Measurements from ENCODE around the gene SFXN3. TPM values are rescaled to one million over a fixed set of nuclear protein-coding genes. Genes with fewer than 3 reads are reported as not detected.

The SFXN3 gene
- total and polyA plus RNA-seq, 2 experiments from 2014 or later: 0.68 to 3.8 TPM

DNA sequence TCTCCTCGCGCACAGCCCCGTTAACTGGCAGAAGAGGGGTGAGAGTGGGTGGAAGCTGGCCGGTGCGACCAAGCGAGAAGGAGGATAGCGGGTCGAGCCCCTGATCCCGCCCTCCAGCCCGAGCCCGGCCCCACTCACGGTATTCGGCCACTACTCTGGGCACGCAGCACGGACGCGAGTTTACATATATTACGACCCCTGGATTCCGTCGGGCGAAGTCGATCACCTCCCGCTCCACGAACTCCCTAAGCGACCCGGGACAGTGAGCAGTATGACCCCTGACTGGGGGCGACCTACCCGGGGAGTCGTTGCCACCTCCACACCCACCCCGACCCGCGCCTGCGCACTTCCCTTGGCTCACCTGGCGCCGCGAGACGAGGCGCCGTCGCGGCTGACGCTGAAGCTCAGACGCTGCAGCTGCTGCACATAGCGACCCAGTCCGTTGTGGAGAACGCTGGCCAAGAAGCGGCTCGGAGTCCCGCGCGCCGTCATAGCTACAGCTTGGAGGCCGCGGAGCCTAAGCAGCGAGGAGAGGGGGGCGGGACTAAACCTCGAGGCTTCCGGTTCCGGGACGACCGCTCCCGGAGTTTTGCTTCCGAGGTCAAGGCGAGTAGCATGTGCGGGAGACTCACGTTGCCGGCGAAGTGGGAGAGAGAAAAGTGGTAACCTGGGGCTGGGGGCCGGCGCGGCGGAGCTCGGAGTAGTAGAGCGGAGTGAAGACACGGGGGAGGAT lies 43.9 kb upstream of the SFXN3 start, which contains the start of the genes MRPL43 and TWNK (continued):
- TF ChIP-seq, protein P1, sequence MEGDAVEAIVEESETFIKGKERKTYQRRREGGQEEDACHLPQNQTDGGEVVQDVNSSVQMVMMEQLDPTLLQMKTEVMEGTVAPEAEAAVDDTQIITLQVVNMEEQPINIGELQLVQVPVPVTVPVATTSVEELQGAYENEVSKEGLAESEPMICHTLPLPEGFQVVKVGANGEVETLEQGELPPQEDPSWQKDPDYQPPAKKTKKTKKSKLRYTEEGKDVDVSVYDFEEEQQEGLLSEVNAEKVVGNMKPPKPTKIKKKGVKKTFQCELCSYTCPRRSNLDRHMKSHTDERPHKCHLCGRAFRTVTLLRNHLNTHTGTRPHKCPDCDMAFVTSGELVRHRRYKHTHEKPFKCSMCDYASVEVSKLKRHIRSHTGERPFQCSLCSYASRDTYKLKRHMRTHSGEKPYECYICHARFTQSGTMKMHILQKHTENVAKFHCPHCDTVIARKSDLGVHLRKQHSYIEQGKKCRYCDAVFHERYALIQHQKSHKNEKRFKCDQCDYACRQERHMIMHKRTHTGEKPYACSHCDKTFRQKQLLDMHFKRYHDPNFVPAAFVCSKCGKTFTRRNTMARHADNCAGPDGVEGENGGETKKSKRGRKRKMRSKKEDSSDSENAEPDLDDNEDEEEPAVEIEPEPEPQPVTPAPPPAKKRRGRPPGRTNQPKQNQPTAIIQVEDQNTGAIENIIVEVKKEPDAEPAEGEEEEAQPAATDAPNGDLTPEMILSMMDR (conservative IDR thresholded peaks at IDR 0.05; ENCODE audit: low read depth in 2 of 2): no peak
- no peak for TF ChIP-seq ZNF331 (CRISPR knock-in tag; IDR thresholded peaks at IDR 0.05; ENCODE audit: low read depth)
- no peak for TF ChIP-seq EZH2phosphoT487 (IDR thresholded peaks at IDR 0.05; ENCODE audit: unreplicated experiment)

DNA sequence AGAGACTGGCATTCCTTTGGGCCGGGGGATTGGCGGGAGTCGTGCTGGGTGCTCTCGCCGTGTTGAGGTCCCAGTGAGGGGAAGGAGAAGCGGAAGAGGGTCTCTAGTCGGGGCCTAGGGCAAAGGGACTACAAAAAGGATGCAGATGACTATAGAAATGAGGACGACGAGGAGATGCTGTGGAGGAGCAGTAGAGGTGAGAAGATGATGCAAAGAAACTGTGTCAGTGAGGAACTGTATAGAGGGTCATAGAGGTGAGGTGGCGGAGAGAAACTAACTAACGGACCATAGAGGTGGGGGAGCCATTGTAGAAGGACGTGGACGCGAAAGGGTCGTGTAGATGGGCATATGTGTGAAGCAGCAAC lies 43.4 kb upstream of the SFXN3 start:
- Mint-ChIP-seq H3K9me3 (peaks cover 2% of the 10 kb centered on the region; the same call in 1 of the 3 replicates), H3K27me3 (ENCODE audit: insufficient read depth, low read depth, poor library complexity) (peaks cover 14% of the 10 kb centered on the region), H3K4me1 (peaks cover 12% of the 10 kb centered on the region), H3K27ac (peak overlapping the region; percentile 97), H3K4me3 (peak overlapping the region; percentile 97), H3K36me3 (ENCODE audit: low read depth) (peaks cover 40% of the 10 kb centered on the region)
- peaks cover 48% of the 10 kb centered on the region for H3K79me2 ChIP-seq (replicated peaks; ENCODE audit: insufficient read depth)
- H3K4me2 ChIP-seq: peak overlapping the region; percentile 96
- H3K36me3 ChIP-seq (ENCODE audit: insufficient read depth): peaks cover 18% of the 10 kb centered on the region
- H3K4me1 ChIP-seq (ENCODE audit: insufficient read depth): no peaks in the 10 kb centered on the region
- H3K9me2 ChIP-seq (ENCODE audit: insufficient read depth): no peaks in the 10 kb centered on the region
- H3K27ac ChIP-seq (ENCODE audit: low read depth): peak overlapping the region; percentile 83
- DNase-seq (ENCODE audit: low spot score) (no peak), ATAC-seq (no peak; the same call in 2 of the 3 replicates)
- H4K20me1 ChIP-seq (replicated peaks; ENCODE audit: insufficient read depth): peaks cover 28% of the 10 kb centered on the region
- H2AFZ ChIP-seq: peak overlapping the region; percentile 99
- H3K27me3 ChIP-seq (ENCODE audit: insufficient read depth): no peaks in the 10 kb centered on the region
- peaks cover 14% of the 10 kb centered on the region for H3F3A ChIP-seq (replicated peaks; ENCODE audit: low read depth)
- peak overlapping the region; percentile 100 for H3K4me3 ChIP-seq
- TF ChIP-seq, protein P1 (conservative IDR thresholded peaks at IDR 0.05; ENCODE audit: low read depth in 2 of 2): no peak
- TF ChIP-seq, protein P2, sequence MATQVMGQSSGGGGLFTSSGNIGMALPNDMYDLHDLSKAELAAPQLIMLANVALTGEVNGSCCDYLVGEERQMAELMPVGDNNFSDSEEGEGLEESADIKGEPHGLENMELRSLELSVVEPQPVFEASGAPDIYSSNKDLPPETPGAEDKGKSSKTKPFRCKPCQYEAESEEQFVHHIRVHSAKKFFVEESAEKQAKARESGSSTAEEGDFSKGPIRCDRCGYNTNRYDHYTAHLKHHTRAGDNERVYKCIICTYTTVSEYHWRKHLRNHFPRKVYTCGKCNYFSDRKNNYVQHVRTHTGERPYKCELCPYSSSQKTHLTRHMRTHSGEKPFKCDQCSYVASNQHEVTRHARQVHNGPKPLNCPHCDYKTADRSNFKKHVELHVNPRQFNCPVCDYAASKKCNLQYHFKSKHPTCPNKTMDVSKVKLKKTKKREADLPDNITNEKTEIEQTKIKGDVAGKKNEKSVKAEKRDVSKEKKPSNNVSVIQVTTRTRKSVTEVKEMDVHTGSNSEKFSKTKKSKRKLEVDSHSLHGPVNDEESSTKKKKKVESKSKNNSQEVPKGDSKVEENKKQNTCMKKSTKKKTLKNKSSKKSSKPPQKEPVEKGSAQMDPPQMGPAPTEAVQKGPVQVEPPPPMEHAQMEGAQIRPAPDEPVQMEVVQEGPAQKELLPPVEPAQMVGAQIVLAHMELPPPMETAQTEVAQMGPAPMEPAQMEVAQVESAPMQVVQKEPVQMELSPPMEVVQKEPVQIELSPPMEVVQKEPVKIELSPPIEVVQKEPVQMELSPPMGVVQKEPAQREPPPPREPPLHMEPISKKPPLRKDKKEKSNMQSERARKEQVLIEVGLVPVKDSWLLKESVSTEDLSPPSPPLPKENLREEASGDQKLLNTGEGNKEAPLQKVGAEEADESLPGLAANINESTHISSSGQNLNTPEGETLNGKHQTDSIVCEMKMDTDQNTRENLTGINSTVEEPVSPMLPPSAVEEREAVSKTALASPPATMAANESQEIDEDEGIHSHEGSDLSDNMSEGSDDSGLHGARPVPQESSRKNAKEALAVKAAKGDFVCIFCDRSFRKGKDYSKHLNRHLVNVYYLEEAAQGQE (IDR thresholded peaks at IDR 0.05; ENCODE audit: unreplicated experiment): no peak
- TF ChIP-seq NANOG (IDR thresholded peaks at IDR 0.05; ENCODE audit: borderline replicate concordance) (no peak), STAT1 (IDR thresholded peaks at IDR 0.05; ENCODE audit: unreplicated experiment) (no peak), ZNF114 (CRISPR knock-in tag; IDR thresholded peaks at IDR 0.05) (no peak), EZH2 (IDR thresholded peaks at IDR 0.05; ENCODE audit: low read depth, unreplicated experiment) (no peak), EZH2phosphoT487 (IDR thresholded peaks at IDR 0.05; ENCODE audit: unreplicated experiment) (no peak), CREB1 (CRISPR knock-in tag; IDR thresholded peaks at IDR 0.05; ENCODE audit: low read depth) (no peak)
- TF ChIP-seq, protein P3, sequence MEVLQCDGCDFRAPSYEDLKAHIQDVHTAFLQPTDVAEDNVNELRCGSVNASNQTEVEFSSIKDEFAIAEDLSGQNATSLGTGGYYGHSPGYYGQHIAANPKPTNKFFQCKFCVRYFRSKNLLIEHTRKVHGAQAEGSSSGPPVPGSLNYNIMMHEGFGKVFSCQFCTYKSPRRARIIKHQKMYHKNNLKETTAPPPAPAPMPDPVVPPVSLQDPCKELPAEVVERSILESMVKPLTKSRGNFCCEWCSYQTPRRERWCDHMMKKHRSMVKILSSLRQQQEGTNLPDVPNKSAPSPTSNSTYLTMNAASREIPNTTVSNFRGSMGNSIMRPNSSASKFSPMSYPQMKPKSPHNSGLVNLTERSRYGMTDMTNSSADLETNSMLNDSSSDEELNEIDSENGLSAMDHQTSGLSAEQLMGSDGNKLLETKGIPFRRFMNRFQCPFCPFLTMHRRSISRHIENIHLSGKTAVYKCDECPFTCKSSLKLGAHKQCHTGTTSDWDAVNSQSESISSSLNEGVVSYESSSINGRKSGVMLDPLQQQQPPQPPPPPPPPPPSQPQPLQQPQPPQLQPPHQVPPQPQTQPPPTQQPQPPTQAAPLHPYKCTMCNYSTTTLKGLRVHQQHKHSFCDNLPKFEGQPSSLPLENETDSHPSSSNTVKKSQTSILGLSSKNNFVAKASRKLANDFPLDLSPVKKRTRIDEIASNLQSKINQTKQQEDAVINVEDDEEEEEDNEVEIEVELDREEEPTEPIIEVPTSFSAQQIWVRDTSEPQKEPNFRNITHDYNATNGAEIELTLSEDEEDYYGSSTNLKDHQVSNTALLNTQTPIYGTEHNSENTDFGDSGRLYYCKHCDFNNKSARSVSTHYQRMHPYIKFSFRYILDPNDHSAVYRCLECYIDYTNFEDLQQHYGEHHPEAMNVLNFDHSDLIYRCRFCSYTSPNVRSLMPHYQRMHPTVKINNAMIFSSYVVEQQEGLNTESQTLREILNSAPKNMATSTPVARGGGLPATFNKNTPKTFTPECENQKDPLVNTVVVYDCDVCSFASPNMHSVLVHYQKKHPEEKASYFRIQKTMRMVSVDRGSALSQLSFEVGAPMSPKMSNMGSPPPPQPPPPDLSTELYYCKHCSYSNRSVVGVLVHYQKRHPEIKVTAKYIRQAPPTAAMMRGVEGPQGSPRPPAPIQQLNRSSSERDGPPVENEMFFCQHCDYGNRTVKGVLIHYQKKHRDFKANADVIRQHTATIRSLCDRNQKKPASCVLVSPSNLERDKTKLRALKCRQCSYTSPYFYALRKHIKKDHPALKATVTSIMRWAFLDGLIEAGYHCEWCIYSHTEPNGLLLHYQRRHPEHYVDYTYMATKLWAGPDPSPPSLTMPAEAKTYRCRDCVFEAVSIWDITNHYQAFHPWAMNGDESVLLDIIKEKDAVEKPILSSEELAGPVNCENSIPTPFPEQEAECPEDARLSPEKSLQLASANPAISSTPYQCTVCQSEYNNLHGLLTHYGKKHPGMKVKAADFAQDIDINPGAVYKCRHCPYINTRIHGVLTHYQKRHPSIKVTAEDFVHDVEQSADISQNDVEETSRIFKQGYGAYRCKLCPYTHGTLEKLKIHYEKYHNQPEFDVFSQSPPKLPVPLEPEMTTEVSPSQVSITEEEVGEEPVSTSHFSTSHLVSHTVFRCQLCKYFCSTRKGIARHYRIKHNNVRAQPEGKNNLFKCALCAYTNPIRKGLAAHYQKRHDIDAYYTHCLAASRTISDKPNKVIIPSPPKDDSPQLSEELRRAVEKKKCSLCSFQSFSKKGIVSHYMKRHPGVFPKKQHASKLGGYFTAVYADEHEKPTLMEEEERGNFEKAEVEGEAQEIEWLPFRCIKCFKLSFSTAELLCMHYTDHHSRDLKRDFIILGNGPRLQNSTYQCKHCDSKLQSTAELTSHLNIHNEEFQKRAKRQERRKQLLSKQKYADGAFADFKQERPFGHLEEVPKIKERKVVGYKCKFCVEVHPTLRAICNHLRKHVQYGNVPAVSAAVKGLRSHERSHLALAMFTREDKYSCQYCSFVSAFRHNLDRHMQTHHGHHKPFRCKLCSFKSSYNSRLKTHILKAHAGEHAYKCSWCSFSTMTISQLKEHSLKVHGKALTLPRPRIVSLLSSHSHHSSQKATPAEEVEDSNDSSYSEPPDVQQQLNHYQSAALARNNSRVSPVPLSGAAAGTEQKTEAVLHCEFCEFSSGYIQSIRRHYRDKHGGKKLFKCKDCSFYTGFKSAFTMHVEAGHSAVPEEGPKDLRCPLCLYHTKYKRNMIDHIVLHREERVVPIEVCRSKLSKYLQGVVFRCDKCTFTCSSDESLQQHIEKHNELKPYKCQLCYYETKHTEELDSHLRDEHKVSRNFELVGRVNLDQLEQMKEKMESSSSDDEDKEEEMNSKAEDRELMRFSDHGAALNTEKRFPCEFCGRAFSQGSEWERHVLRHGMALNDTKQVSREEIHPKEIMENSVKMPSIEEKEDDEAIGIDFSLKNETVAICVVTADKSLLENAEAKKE (CRISPR knock-in tag; IDR thresholded peaks at IDR 0.05): no peak
